A549 (cell line): ENCODE data around the gene DOCK9. TPM values are rescaled to one million over a fixed set of nuclear protein-coding genes. Genes with fewer than 3 reads are reported as not detected.

Experiments
- ATAC-seq, 2 experiments: fragments of 200-7000 bp in 1 of 2; fragments of >200 bp in 1 of 2; cut with Nextera tagmentation in 1 of 2; cut with Tn5 transposase in 1 of 2; 3 replicates each; pipeline versions ENCODE4 v1.8.0 to v1.9.1; 2018 to 2020; ENCODE audit warnings: mild to moderate bottlenecking in 1 of 2, moderate library complexity in 1 of 2
- CTCF ChIA-PET: fragments of 300-600 bp; sonication (Branson Sonifier 250); formaldehyde crosslinking; extraction: SDS; loops from one replicate; lab custom pipeline; 2021; ENCODE audit warnings: antibody characterized with exemption, inconsistent platforms; lab: Yijun Ruan, JAX
- POLR2A ChIA-PET: fragments of 350-600 bp; formaldehyde crosslinking; extraction: SDS; loops from one replicate; lab custom pipeline; 2021; ENCODE audit warnings: antibody characterized with exemption, inconsistent platforms; lab: Yijun Ruan, JAX
- DNase-seq, 2 experiments: peaks; one replicate each; pipeline versions ENCODE4 v3.0.0 to v3.0.0-alpha.2; 2011 to 2016; ENCODE audit warnings: low read depth in 1 of 2, low spot score in 1 of 2
- FAIRE-seq: peaks from 2 replicates; lab custom pipeline; 2011; peaks lifted over from hg19 to GRCh38; lab: Jason Lieb, UNC
- H3K27ac ChIP-seq, 2 experiments: fragments of >200 bp; sonication (Bioruptor Twin); formaldehyde crosslinking; 3 replicates each; pipeline ENCODE4 v1.5.1; 2016 to 2017
- H3K4me1 ChIP-seq: fragments of >200 bp; sonication (Bioruptor Twin); formaldehyde crosslinking; 3 replicates; pipeline ENCODE4 v1.6.1; 2016
- H3K4me2 ChIP-seq: fragments of >200 bp; sonication (Bioruptor Twin); formaldehyde crosslinking; 3 replicates; pipeline ENCODE4 v1.6.1; 2016
- H3K4me3 ChIP-seq: fragments of >200 bp; sonication (Bioruptor Twin); formaldehyde crosslinking; 3 replicates; pipeline ENCODE4 v1.5.1; 2016
- H3K9me3 ChIP-seq: fragments of >200 bp; sonication (Bioruptor Twin); formaldehyde crosslinking; 3 replicates; pipeline ENCODE4 v1.6.1; 2016
- BHLHE40 ChIP-seq: IDR thresholded peaks from 2 replicates; pipeline ENCODE4 v1.6.1; 2012; ENCODE audit warnings: low read depth, low read length, inconsistent platforms
- CHD2 ChIP-seq: fragments of 150-350 bp; IDR thresholded peaks from 2 replicates; pipeline ENCODE4 v1.6.1; 2014; ENCODE audit warnings: low read length; ENCODE audit not compliant: partially characterized antibody
- CHD4 ChIP-seq: fragments of 200-600 bp; sonication (generic); IDR thresholded peaks from 2 replicates; pipeline ENCODE4 v1.6.1; 2016; ENCODE audit warnings: antibody characterized with exemption, mild to moderate bottlenecking, borderline replicate concordance
- CTCF ChIP-seq: fragments of >200 bp; sonication (Bioruptor Twin); formaldehyde crosslinking; IDR thresholded peaks from 3 replicates; pipeline ENCODE4 v1.5.1; 2016
- E2F6 ChIP-seq: IDR thresholded peaks from 2 replicates; pipeline ENCODE4 v1.6.1; 2012; ENCODE audit warnings: low read depth, borderline replicate concordance
- HOXB13 ChIP-seq: fragments of 250-450 bp; sonication (Bioruptor Pico); IDR thresholded peaks from 2 replicates; pipeline ENCODE4 v1.5.0; 2020; ENCODE audit warnings: low read depth, mild to moderate bottlenecking, moderate library complexity
- JUN ChIP-seq, 2 experiments: fragments of >200 bp; sonication (Bioruptor Twin); formaldehyde crosslinking; IDR thresholded peaks; 2 replicates in 1 of 2; 3 replicates in 1 of 2; pipeline ENCODE4 v1.6.1; 2016 to 2017
- KDM1A ChIP-seq: fragments of 200-600 bp; sonication (generic); IDR thresholded peaks from 2 replicates; pipeline ENCODE4 v1.6.1; 2016; ENCODE audit warnings: low read depth, mild to moderate bottlenecking
- KDM5A ChIP-seq: fragments of 200-600 bp; sonication (generic); IDR thresholded peaks from 2 replicates; pipeline ENCODE4 v1.6.1; 2016; ENCODE audit warnings: antibody characterized with exemption, mild to moderate bottlenecking
- MAFK ChIP-seq: fragments of 450-650 bp; IDR thresholded peaks from 2 replicates; pipeline ENCODE4 v1.6.1; 2014; ENCODE audit not compliant: partially characterized antibody
- MYC ChIP-seq: IDR thresholded peaks from 2 replicates; pipeline ENCODE4 v1.6.1; 2012; ENCODE audit warnings: mild to moderate bottlenecking, inconsistent platforms, low read length, improper control_type of control experiment, borderline replicate concordance
- NFE2L2 ChIP-seq: fragments of 150-350 bp; conservative IDR thresholded peaks from 2 replicates; pipeline ENCODE4 v1.6.1; 2014; ENCODE audit warnings: low read length
- NR3C1 ChIP-seq: fragments of >200 bp; sonication (Bioruptor Twin); formaldehyde crosslinking; IDR thresholded peaks from 3 replicates; pipeline ENCODE4 v1.6.1; 2017
- POLR2AphosphoS2 ChIP-seq: conservative IDR thresholded peaks from 2 replicates; pipeline ENCODE4 v1.6.1; 2012; ENCODE audit warnings: low read length, improper control_type of control experiment, inconsistent platforms
- RARB ChIP-seq: fragments of 250-450 bp; sonication (Bioruptor Pico); IDR thresholded peaks from 2 replicates; pipeline ENCODE4 v1.8.0; 2021; ENCODE audit warnings: mild to moderate bottlenecking, moderate library complexity
- RFX5 ChIP-seq: fragments of 450-650 bp; IDR thresholded peaks from 2 replicates; pipeline ENCODE4 v1.7.1; 2014; ENCODE audit warnings: antibody characterized with exemption, mild to moderate bottlenecking, moderate library complexity
- RNF2 ChIP-seq: fragments of 200-600 bp; sonication (generic); IDR thresholded peaks from 2 replicates; pipeline ENCODE4 v1.6.1; 2016; ENCODE audit warnings: low read depth, mild to moderate bottlenecking, antibody characterized with exemption, moderate library complexity, borderline replicate concordance
- SREBF2 ChIP-seq: fragments of 450-650 bp; IDR thresholded peaks from 2 replicates; pipeline ENCODE4 v1.6.1; 2014; ENCODE audit warnings: mild to moderate bottlenecking, moderate library complexity
- TFCP2L1 ChIP-seq: fragments of 250-450 bp; sonication (Bioruptor Pico); IDR thresholded peaks from 2 replicates; pipeline ENCODE4 v1.5.0; 2021; ENCODE audit warnings: mild to moderate bottlenecking
- TP53 ChIP-seq: fragments of 250-450 bp; sonication (Bioruptor Pico); IDR thresholded peaks from 2 replicates; pipeline ENCODE4 v1.5.0; 2021; ENCODE audit warnings: mild to moderate bottlenecking, moderate library complexity
- ZC3H11A ChIP-seq: fragments of 450-650 bp; IDR thresholded peaks from 2 replicates; pipeline ENCODE4 v1.6.1; 2014; ENCODE audit warnings: antibody characterized with exemption, mild to moderate bottlenecking
- ZFP36 ChIP-seq: fragments of 450-650 bp; IDR thresholded peaks from 2 replicates; pipeline ENCODE4 v1.6.1; 2014; ENCODE audit warnings: borderline replicate concordance; ENCODE audit not compliant: partially characterized antibody
- WGBS: methylation state at CpG from one replicate; pipeline ENCODE4 v1.1.6; 2017; ENCODE audit errors: missing lambda C conversion rate; 5-methylcytosine and 5-hydroxymethylcytosine counted together
- polyA plus RNA-seq, 4 experiments: library from polyadenylated mRNA; depleted of rRNA in 3 of 4; stranded (reverse); fragments of >200 nt; fragmentation: RNase III in 1 of 4; extraction: RNeasy Plus Mini Kit Qiagen cat#74134 plus additional on column Dnase treatment in 1 of 4; gene quantifications; 2 replicates in 3 of 4; 3 replicates in 1 of 4; pipeline ENCODE4 v1.2.3, GENCODE V29; 2011 to 2017
- TF ChIP-seq, protein P1 (sequence below): IDR thresholded peaks from 2 replicates; pipeline ENCODE4 v1.6.1; 2012
- TF ChIP-seq, protein P2 (sequence below): fragments of 450-650 bp; IDR thresholded peaks from 2 replicates; pipeline ENCODE4 v1.6.1; 2014; ENCODE audit warnings: antibody characterized with exemption
- TF ChIP-seq, protein P3 (sequence below): fragments of >200 bp; sonication (Bioruptor Twin); formaldehyde crosslinking; IDR thresholded peaks from 2 replicates; pipeline ENCODE4 v1.6.1; 2016

Gene DOCK9
- polyA plus RNA-seq, 2 of the 4 experiments (the other 2 are of a cell fraction) = 34.0 to 43.9 TPM

DNA sequence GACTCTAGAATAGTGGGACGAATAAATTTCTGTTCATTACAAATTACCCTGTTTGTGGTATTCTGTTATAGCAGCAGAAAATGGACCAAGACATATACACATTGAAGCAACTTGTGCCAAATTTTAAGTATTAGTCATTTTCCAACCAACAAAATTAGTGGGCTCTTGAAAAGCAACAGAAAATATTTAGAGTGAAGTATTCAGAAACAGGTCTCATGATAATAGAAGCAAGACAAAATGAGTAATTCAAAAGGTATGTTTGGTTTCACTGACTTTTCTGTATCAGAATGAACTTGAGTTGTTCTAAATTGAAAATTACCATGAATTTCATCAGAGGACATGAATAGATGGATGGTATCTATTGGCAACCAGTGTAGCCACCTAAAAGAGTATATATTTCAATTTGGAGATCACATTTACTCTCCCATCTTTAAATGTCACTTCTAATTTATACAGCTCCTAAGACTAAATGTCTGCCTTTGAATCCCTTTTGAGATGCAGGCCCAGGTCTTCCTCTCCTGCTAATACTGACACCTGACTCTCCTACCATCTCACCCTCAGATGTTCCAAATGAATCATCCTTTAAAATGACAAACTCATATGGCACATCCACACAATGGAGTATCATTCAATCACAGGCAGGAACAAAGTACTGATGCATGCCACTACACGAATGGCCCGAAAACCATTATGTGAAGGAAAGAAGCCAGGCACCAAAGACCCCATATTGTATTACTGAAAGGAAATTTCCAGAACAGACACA lies 40.7 kb upstream of the DOCK9 start (continued):
- TF ChIP-seq RFX5 (no peak), JUN (IDR thresholded peaks at IDR 0.05) (no peak), TP53 (CRISPR knock-in tag) (no peak), CHD4 (no peak)
- TF ChIP-seq, all 56 proteins: peak for 0

GRCh38 chr13:99015606-99016490 lies 38.0 kb upstream of the DOCK9 start:
- Histone ChIP-seq H3K4me3 (no peak overlapping the region), H3K27ac (no peak overlapping the region), H3K4me1 (peaks cover 12% of the 10 kb centered on the region; the same call in 2 of the 3 replicates), H3K4me2 (no peak overlapping the region), H3K9me3 (no peaks in the 10 kb centered on the region)
- FAIRE-seq (no peak), DNase-seq (no peak), ATAC-seq (no peak)
- WGBS = 78% methylated on average over 15 of the region's 15 CpGs
- CTCF ChIA-PET = no interaction called here
- POLR2A ChIA-PET = no interaction called here
- TF ChIP-seq NFE2L2 = no peak
- TF ChIP-seq ZC3H11A = no peak
- no peak for TF ChIP-seq ZFP36
- TF ChIP-seq, protein P1, sequence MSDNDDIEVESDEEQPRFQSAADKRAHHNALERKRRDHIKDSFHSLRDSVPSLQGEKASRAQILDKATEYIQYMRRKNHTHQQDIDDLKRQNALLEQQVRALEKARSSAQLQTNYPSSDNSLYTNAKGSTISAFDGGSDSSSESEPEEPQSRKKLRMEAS = no peak
- TF ChIP-seq, protein P2, sequence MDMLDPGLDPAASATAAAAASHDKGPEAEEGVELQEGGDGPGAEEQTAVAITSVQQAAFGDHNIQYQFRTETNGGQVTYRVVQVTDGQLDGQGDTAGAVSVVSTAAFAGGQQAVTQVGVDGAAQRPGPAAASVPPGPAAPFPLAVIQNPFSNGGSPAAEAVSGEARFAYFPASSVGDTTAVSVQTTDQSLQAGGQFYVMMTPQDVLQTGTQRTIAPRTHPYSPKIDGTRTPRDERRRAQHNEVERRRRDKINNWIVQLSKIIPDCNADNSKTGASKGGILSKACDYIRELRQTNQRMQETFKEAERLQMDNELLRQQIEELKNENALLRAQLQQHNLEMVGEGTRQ = no peak
- no peak for TF ChIP-seq MAFK
- TF ChIP-seq, all 56 proteins: peak for 0

DNA sequence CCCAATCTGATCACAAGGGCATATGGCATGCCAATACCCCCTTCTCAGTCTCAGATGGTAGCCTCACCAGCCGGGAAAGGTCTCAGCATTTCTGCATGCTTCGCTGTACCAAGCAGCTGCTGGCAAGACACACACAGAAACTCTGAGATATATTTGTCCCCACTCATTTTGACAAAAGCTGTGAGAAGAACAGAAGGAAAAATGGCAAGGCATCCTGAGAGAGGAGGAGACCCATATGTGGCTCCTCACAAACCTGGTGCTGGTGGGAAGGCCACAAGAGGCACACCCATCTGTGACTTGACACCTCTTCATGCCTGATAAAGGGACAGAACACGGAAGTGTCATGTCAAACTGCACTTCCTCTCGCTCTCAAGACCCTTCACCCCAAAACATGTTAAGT lies 36.7 kb upstream of the DOCK9 start:
- FAIRE-seq = no peak

GRCh38 chr13:99013951-99014350 lies 36.1 kb upstream of the DOCK9 start:
- H3K4me2 ChIP-seq = no peak overlapping the region
- TF ChIP-seq MYC (no peak), HOXB13 (CRISPR knock-in tag) (no peak), RNF2 (no peak), TFCP2L1 (CRISPR knock-in tag) (no peak), TP53 (CRISPR knock-in tag) (no peak), POLR2AphosphoS2 (no peak), ZC3H11A (no peak), KDM5A (no peak), KDM1A (no peak), CHD2 (no peak), RARB (CRISPR knock-in tag) (no peak), CTCF (no peak), SREBF2 (no peak), NR3C1 (no peak), BHLHE40 (no peak)
- TF ChIP-seq, protein P3, sequence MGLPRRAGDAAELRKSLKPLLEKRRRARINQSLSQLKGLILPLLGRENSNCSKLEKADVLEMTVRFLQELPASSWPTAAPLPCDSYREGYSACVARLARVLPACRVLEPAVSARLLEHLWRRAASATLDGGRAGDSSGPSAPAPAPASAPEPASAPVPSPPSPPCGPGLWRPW = no peak
- ChIA-PET POLR2A (no interaction called here), CTCF (no interaction called here)
- DNase-seq (no peak), FAIRE-seq (no peak), ATAC-seq (no peak)
- WGBS = 88% methylated on average over 6 of the region's 6 CpGs
- no peak overlapping the region for H3K27ac ChIP-seq
- H3K4me3 ChIP-seq = no peak overlapping the region
- peaks cover 10% of the 10 kb centered on the region; the same call in 2 of the 3 replicates for H3K4me1 ChIP-seq
- H3K9me3 ChIP-seq = no peaks in the 10 kb centered on the region

More for the DNA sequence above, 36.7 kb upstream of the DOCK9 start:
- Histone ChIP-seq H3K4me2 (no peak overlapping the region), H3K27ac (no peak overlapping the region), H3K9me3 (no peaks in the 10 kb centered on the region), H3K4me1 (peaks cover 12% of the 10 kb centered on the region; the same call in 2 of the 3 replicates)
- ChIA-PET POLR2A (no interaction called here), CTCF (no interaction called here)
- 80% methylated on average over 4 of the region's 4 CpGs for WGBS
- no peak for ATAC-seq
- TF ChIP-seq E2F6 (no peak), JUN (IDR thresholded peaks at IDR 0.05) (no peak), NR3C1 (no peak)
- TF ChIP-seq, all 56 proteins: peak for 0
- no peak overlapping the region for H3K4me3 ChIP-seq
- DNase-seq = no peak
